ENCODE results near the gene FERMT1. TPM values are rescaled to one million over a fixed set of nuclear protein-coding genes. Genes with fewer than 3 reads are reported as not detected.

Gene FERMT1
- total RNA-seq, 4 donors from 2014 or later = under 0.01 to 8.5 (median 4.2) TPM

DNA sequence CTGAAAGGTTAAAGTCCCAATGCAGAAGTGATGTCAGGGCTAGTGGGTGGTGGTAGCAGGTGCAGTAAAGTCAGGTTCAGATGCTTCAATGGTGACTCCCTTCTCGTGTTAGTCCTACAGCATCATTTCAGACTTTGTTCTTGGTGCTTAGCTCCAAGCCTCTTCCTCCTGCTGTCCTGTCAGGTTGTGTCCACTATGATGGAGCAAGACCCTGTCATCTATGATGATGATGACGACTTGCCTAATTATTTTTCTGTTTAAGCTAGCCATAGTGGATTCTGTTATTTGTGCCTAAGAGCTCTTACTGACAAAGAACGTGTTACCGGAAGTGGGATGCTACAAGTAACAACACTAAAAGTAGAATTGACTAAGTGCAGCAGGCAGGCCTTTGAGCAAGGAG is 5.0 kb upstream of the FERMT1 start:
- intact Hi-C loops (cut with DNase I; ENCODE audit: low total_unique reads) = no loop called here
- TF ChIP-seq POLR2A (IDR thresholded peaks at IDR 0.05) = no peak
- Histone ChIP-seq H3K4me3 (no peak overlapping the region), H3K9me3 (no peaks in the 10 kb centered on the region), H3K27me3 (no peaks in the 10 kb centered on the region), H3K36me3 (no peaks in the 10 kb centered on the region), H3K27ac (no peak overlapping the region), H3K4me1 (no peaks in the 10 kb centered on the region)
- no peak for DNase-seq

DNA sequence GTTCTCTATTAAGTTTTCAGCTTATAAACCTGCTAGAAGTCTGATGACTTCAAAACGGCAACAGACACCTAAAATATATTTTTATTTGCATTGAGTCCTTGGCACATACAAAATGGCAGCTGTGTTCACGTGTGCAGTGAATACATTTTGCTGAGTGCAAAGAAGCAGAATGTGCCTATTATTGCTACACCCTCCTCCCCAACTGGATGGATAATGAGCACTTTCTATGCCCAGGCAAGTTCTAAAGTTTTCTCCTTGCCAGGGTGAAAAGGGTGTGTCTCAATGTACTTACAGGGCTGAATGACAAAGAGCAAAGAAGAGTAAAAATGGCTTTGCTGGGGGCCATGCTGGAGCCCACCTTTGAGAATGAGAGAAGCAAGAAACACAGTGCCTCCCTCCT is 4.0 kb upstream of the FERMT1 start:
- Histone ChIP-seq H3K4me1 (no peaks in the 10 kb centered on the region), H3K27ac (no peak overlapping the region), H3K36me3 (no peaks in the 10 kb centered on the region), H3K27me3 (no peaks in the 10 kb centered on the region), H3K4me3 (no peak overlapping the region), H3K9me3 (no peaks in the 10 kb centered on the region)
- no peak for TF ChIP-seq POLR2A (IDR thresholded peaks at IDR 0.05)
- TF ChIP-seq, protein P1, sequence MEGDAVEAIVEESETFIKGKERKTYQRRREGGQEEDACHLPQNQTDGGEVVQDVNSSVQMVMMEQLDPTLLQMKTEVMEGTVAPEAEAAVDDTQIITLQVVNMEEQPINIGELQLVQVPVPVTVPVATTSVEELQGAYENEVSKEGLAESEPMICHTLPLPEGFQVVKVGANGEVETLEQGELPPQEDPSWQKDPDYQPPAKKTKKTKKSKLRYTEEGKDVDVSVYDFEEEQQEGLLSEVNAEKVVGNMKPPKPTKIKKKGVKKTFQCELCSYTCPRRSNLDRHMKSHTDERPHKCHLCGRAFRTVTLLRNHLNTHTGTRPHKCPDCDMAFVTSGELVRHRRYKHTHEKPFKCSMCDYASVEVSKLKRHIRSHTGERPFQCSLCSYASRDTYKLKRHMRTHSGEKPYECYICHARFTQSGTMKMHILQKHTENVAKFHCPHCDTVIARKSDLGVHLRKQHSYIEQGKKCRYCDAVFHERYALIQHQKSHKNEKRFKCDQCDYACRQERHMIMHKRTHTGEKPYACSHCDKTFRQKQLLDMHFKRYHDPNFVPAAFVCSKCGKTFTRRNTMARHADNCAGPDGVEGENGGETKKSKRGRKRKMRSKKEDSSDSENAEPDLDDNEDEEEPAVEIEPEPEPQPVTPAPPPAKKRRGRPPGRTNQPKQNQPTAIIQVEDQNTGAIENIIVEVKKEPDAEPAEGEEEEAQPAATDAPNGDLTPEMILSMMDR (IDR thresholded peaks at IDR 0.05) = no peak
- DNase-seq = no peak
- intact Hi-C loops (cut with DNase I; ENCODE audit: low total_unique reads) = no loop called here

DNA sequence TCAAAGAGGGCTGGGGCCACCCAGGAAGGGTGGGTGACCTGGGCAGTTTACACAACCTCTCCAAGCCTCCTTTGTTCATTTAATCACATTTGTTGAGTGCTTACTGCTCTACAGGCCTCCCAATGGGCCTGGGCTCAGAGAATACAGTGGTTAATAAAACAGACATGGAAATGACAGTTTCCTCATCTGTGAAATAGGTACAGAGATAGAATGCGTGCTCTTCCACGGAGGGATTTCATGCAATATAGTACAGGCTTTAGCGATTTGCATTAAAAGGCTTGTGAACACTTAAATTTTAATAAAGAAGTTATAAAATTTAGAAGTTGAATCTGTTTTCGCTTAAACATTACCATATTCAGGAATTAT is 802 bp upstream of the FERMT1 start:
- Histone ChIP-seq H3K36me3 (no peaks in the 10 kb centered on the region), H3K4me3 (peak overlapping the region in 1 of 2 donors; percentile 60), H3K9me3 (no peaks in the 10 kb centered on the region), H3K4me1 (no peaks in the 10 kb centered on the region), H3K27ac (peak overlapping the region in 1 of 2 donors; percentile 69), H3K27me3 (no peaks in the 10 kb centered on the region)
- TF ChIP-seq, protein P1 (IDR thresholded peaks at IDR 0.05) = no peak
- no peak for TF ChIP-seq POLR2A (IDR thresholded peaks at IDR 0.05)
- intact Hi-C loops (cut with DNase I; ENCODE audit: low total_unique reads) = no loop called here
- no peak for DNase-seq

DNA sequence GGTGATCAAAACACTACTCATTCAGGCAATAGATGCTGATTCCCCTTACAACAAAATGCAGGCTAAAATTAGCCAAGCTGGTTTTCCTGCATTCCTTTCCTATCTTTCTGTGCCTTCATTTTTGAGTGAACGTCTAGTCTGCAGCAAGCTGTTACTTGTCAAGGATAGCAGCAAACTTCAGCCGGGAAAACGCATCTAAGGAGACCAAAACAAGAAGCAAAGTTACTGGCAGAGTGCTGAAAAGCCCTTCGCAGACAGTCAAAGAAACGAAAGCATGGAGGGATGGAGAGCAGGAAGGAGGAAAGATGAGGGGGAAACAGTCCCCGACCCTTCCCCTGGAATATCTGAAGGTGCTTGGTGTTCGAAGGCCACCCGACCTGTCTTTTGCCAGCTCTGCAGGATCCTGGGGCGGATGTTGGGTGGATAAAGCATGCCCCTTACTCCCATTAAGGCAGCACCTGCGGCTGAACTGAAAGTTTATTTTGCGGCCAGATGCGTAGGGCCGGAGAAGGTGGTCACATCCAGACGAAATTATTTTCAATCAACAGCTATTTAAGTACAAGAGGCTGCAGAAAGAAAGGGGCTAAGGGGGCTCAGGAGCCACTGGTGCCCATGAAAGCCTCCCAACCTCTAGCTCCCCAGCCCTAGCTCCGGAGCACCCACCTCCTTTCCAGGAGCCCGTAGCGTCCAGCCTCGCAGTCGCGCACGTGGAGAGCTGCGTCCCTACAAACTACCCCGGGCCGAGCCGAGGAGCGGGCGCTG is 538 bp downstream of the FERMT1 start:
- intact Hi-C loops (cut with DNase I; ENCODE audit: low total_unique reads) = no loop called here
- no peak for DNase-seq
- Histone ChIP-seq H3K4me1 (no peaks in the 10 kb centered on the region), H3K36me3 (no peaks in the 10 kb centered on the region), H3K27ac (peak overlapping the region in 1 of 2 donors; percentile 69), H3K4me3 (peak overlapping the region; percentile 29 to 60), H3K27me3 (no peaks in the 10 kb centered on the region), H3K9me3 (no peaks in the 10 kb centered on the region)
- TF ChIP-seq, protein P1 (IDR thresholded peaks at IDR 0.05) = no peak
- TF ChIP-seq POLR2A (IDR thresholded peaks at IDR 0.05) = no peak

DNA sequence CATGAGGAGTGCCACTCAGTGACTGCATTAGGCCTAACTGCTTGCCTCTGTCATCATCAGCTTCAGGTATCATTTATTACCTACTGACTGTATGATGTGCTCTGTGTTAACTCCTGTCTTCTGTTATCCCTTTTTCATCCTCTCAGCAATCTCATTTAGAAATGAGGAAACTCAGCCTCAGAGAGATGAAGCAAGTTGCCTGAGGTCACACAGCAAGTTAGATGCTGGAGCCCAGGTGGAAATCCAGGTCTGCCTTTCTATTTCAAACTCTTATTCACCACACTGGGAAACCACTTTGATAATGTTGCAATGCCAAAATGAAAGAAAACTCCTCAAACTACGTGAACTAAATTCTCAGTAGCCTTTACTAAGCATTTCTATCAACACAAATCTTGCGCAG is 1.3 kb downstream of the FERMT1 start:
- H3K4me1 ChIP-seq = no peaks in the 10 kb centered on the region
- no peaks in the 10 kb centered on the region for H3K27me3 ChIP-seq
- intact Hi-C loops (cut with DNase I; ENCODE audit: low total_unique reads) = no loop called here

More for the DNA sequence above, 1.3 kb downstream of the FERMT1 start:
- H3K9me3 ChIP-seq = no peaks in the 10 kb centered on the region
- TF ChIP-seq POLR2A (IDR thresholded peaks at IDR 0.05) = no peak
- TF ChIP-seq, protein P1 (IDR thresholded peaks at IDR 0.05) = no peak
- H3K36me3 ChIP-seq = no peaks in the 10 kb centered on the region
- no peak overlapping the region for H3K4me3 ChIP-seq
- no peak overlapping the region for H3K27ac ChIP-seq
- no peak for DNase-seq
